ENCODE measurements around the gene TELO2.

GRCh38 chr16:1494711-1495110 lies 1.6 kb downstream of the TELO2 start:
- no peak for TF ChIP-seq TSHZ2 (CRISPR knock-in tag; IDR thresholded peaks at IDR 0.05)
- no peak for TF ChIP-seq TCF4 (CRISPR knock-in tag; IDR thresholded peaks at IDR 0.05; ENCODE audit: borderline replicate concordance)
- TF ChIP-seq PATZ1 (CRISPR knock-in tag; IDR thresholded peaks at IDR 0.05; ENCODE audit: borderline replicate concordance) = no peak
- no peak for TF ChIP-seq OSR1 (CRISPR knock-in tag; IDR thresholded peaks at IDR 0.05)
